NCI-H2196 treated with DMSO at 0.1 percent for 48 hours (cell line): ENCODE results near the gene ATP6V1G2.
A peak's percentile ranks its signal among the peaks of the same experiment; 100 is the strongest.
"Not testable (repeated sequence)": the region's sequence is repeated elsewhere in the genome, so short reads cannot be mapped to it uniquely, and the experiment has no call there.

Experiments
- DNase-seq: peaks from one replicate; lab custom pipeline; 2025; ENCODE audit not compliant: unreplicated experiment; lab: John Stamatoyannopoulos, UW

Gene ATP6V1G2

GRCh38 chr6:31529329-31530150 lies 16.9 kb downstream of the ATP6V1G2 start:
- no peak for DNase-seq

- no peak for DNase-seq
These were observed 17.5 kb downstream of the ATP6V1G2 start, which contains the start of gene MCCD1 for GRCh38 chr6:31528821-31529328. Gene MCCD1 (plus strand): TSS chr6:31528962. CDS start chr6:31529015, 53 bp downstream.

GRCh38 chr6:31528307-31528777 lies 18.1 kb downstream of the ATP6V1G2 start:
- no peak for DNase-seq

- DNase-seq, result no peak
These were observed 20.3 kb downstream of the ATP6V1G2 start for GRCh38 chr6:31525932-31526591.

- DNase-seq, result no peak
These were observed 20.9 kb downstream of the ATP6V1G2 start for GRCh38 chr6:31525553-31525931.

GRCh38 chr6:31521835-31522234 lies 24.6 kb downstream of the ATP6V1G2 start:
- DNase-seq, result no peak

GRCh38 chr6:31513456-31514165 lies 32.8 kb downstream of the ATP6V1G2 start:
- DNase-seq, result no peak

- no peak for DNase-seq
These were observed 36.4 kb downstream of the ATP6V1G2 start for GRCh38 chr6:31510007-31510406.

GRCh38 chr6:31509036-31509435 lies 37.4 kb downstream of the ATP6V1G2 start:
- DNase-seq, result not testable (repeated sequence)

GRCh38 chr6:31502586-31502985 lies 43.8 kb downstream of the ATP6V1G2 start:
- no peak for DNase-seq

- not testable (repeated sequence) for DNase-seq
These were observed 46.8 kb downstream of the ATP6V1G2 start for GRCh38 chr6:31499648-31500047.

GRCh38 chr6:31498748-31499147 lies 47.7 kb downstream of the ATP6V1G2 start:
- no peak for DNase-seq

- peak; percentile 84 for DNase-seq
These were observed 48.6 kb downstream of the ATP6V1G2 start, which contains the start of gene MICB for GRCh38 chr6:31497531-31498476. Gene MICB (plus strand): TSS chr6:31498145. CDS start chr6:31498194, 49 bp downstream.

- not testable (repeated sequence) for DNase-seq
These were observed 49.6 kb downstream of the ATP6V1G2 start for GRCh38 chr6:31496826-31497225.

GRCh38 chr6:31495580-31495979 lies 50.8 kb downstream of the ATP6V1G2 start:
- no peak for DNase-seq
